HG03159 (cell line): Measurements from ENCODE around the gene PQBP1.

Experiments
- ATAC-seq: cut with Tn5 transposase; IDR thresholded peaks from one replicate; pipeline ENCODE4 v1.9.1; 2021; ENCODE audit warnings: mild to moderate bottlenecking, moderate library complexity; ENCODE audit not compliant: unreplicated experiment

Gene PQBP1

GRCh38 chrX:48901069-48901468 lies 3.3 kb downstream of the PQBP1 start:
- ATAC-seq, result no peak

GRCh38 chrX:48902135-48902534 lies 4.4 kb downstream of the PQBP1 start:
- no peak for ATAC-seq

- ATAC-seq, result no peak
Observed at GRCh38 chrX:48902776-48903175, 5.0 kb downstream of the PQBP1 start.

- no peak for ATAC-seq
Observed at GRCh38 chrX:48903290-48903689, 5.6 kb downstream of the PQBP1 start.

- no peak for ATAC-seq
Observed at GRCh38 chrX:48904180-48904579, 6.5 kb downstream of the PQBP1 start.

GRCh38 chrX:48904626-48905025 lies 6.9 kb downstream of the PQBP1 start:
- ATAC-seq, result no peak

- ATAC-seq, result no peak
Observed at GRCh38 chrX:48905090-48905790, 7.5 kb downstream of the PQBP1 start.

- no peak for ATAC-seq
Observed at GRCh38 chrX:48908600-48908999, 10.9 kb downstream of the PQBP1 start.

GRCh38 chrX:48909703-48910294 lies 12.1 kb downstream of the PQBP1 start:
- ATAC-seq, result no peak

- ATAC-seq, result no peak
Observed at GRCh38 chrX:48910926-48911411, 13.2 kb downstream of the PQBP1 start.

GRCh38 chrX:48911412-48912182 lies 13.9 kb downstream of the PQBP1 start, which contains the start of gene SLC35A2:
Gene SLC35A2 (minus strand): TSS chrX:48911646. CDS start chrX:48911636, 10 bp downstream.
- ATAC-seq, result peak; percentile 69

- no peak for ATAC-seq
Observed at GRCh38 chrX:48913605-48914366, 16.1 kb downstream of the PQBP1 start.

GRCh38 chrX:48914593-48915493 lies 17.1 kb downstream of the PQBP1 start:
- ATAC-seq, result no peak

- ATAC-seq, result peak; percentile 43
Observed at GRCh38 chrX:48917139-48918001, 19.6 kb downstream of the PQBP1 start.

- no peak for ATAC-seq
Observed at GRCh38 chrX:48918301-48918642, 20.5 kb downstream of the PQBP1 start.

- ATAC-seq, result peak; percentile 68
Observed at GRCh38 chrX:48918643-48919340, 21.1 kb downstream of the PQBP1 start, which contains the start of gene PIM2. Gene PIM2 (minus strand): TSS chrX:48919024. CDS start chrX:48918834, 190 bp downstream.

GRCh38 chrX:48919360-48919841 lies 21.7 kb downstream of the PQBP1 start:
- ATAC-seq, result no peak
